H1 (cell line): ENCODE measurements around the gene RPP30. TPM values are rescaled to one million over a fixed set of nuclear protein-coding genes. Genes with fewer than 3 reads are reported as not detected.

Experiments used
- ATF2 ChIP-seq: IDR thresholded peaks from 2 replicates; pipeline ENCODE4 v1.6.1; 2012; ENCODE audit warnings: low read length, inconsistent platforms
- BCL11A ChIP-seq, 2 experiments: IDR thresholded peaks; one replicate each; pipeline ENCODE4 v1.6.1; 2011; ENCODE audit warnings: low read depth in 2 of 2, low read length in 2 of 2, mild to moderate bottlenecking in 2 of 2
- CREB1 ChIP-seq: IDR thresholded peaks from 2 replicates; pipeline ENCODE4 v1.6.1; 2012; ENCODE audit warnings: inconsistent platforms
- EGR1 ChIP-seq: IDR thresholded peaks from 2 replicates; pipeline ENCODE4 v1.6.1; 2011; ENCODE audit warnings: low read depth, low read length, borderline replicate concordance
- GABPA ChIP-seq: IDR thresholded peaks from 2 replicates; pipeline ENCODE4 v1.6.1; 2011; ENCODE audit warnings: mild to moderate bottlenecking, low read length, moderate library complexity, borderline replicate concordance; ENCODE audit not compliant: insufficient read depth
- JUN ChIP-seq: IDR thresholded peaks from 2 replicates; pipeline ENCODE4 v1.6.1; 2011; ENCODE audit warnings: low read depth, mild to moderate bottlenecking, improper control_type of control experiment, low read length
- KDM4A ChIP-seq: IDR thresholded peaks from one replicate; pipeline ENCODE4 v1.7.1; 2012; ENCODE audit warnings: low read depth, mild to moderate bottlenecking, moderate library complexity, low read length, inconsistent platforms; ENCODE audit not compliant: severe bottlenecking
- KDM5A ChIP-seq: fragments of 200-600 bp; IDR thresholded peaks from 2 replicates; pipeline ENCODE4 v1.7.1; 2012; ENCODE audit warnings: mild to moderate bottlenecking, low read length, inconsistent platforms, mixed read lengths
- MAFK ChIP-seq: IDR thresholded peaks from 2 replicates; pipeline ENCODE4 v1.6.1; 2012; ENCODE audit warnings: low read depth, mild to moderate bottlenecking, improper control_type of control experiment, low read length
- NANOG ChIP-seq: IDR thresholded peaks from 2 replicates; pipeline ENCODE4 v1.6.1; 2011; ENCODE audit warnings: low read length, low read depth, mild to moderate bottlenecking, inconsistent platforms; ENCODE audit not compliant: insufficient read depth, poor library complexity, severe bottlenecking
- POLR2A ChIP-seq, 2 experiments: IDR thresholded peaks; 1 replicate in 1 of 2; 2 replicates in 1 of 2; pipeline ENCODE4 v1.6.1; 2011; ENCODE audit warnings: low read depth in 2 of 2, low read length in 2 of 2, mild to moderate bottlenecking in 2 of 2; ENCODE audit errors: control extremely low read depth in 1 of 2
- POLR2AphosphoS5 ChIP-seq: IDR thresholded peaks from 2 replicates; pipeline ENCODE4 v1.6.1; 2011; ENCODE audit warnings: low read depth, low read length
- RBBP5 ChIP-seq: IDR thresholded peaks from 2 replicates; pipeline ENCODE4 v1.7.1; 2012; ENCODE audit warnings: low read depth, mild to moderate bottlenecking, inconsistent platforms, low read length, moderate library complexity, borderline replicate concordance
- SP1 ChIP-seq: IDR thresholded peaks from 2 replicates; pipeline ENCODE4 v1.6.1; 2011; ENCODE audit warnings: low read depth, low read length
- SRF ChIP-seq: IDR thresholded peaks from 2 replicates; pipeline ENCODE4 v1.6.1; 2011; ENCODE audit warnings: mild to moderate bottlenecking, low read depth, low read length, moderate library complexity
- TAF7 ChIP-seq: optimal IDR thresholded peaks from 2 replicates; pipeline ENCODE3; 2011; ENCODE audit warnings: low read depth, mild to moderate bottlenecking, inconsistent platforms, low read length, moderate library complexity, borderline replicate concordance
- TBP ChIP-seq: IDR thresholded peaks from 2 replicates; pipeline ENCODE4 v1.6.1; 2011; ENCODE audit warnings: low read depth, low read length, improper control_type of control experiment
- TEAD4 ChIP-seq: IDR thresholded peaks from 2 replicates; pipeline ENCODE4 v1.6.1; 2012; ENCODE audit warnings: low read depth, low read length, inconsistent platforms, mixed read lengths
- USF2 ChIP-seq: IDR thresholded peaks from 2 replicates; pipeline ENCODE4 v1.6.1; 2011; ENCODE audit warnings: low read length, improper control_type of control experiment
- polyA plus RNA-seq, 7 experiments: library from polyadenylated mRNA; depleted of rRNA in 3 of 7; stranded (reverse) in 5 of 7; unstranded in 2 of 7; fragments of >200 nt in 5 of 7; fragments of 200-250 nt in 2 of 7; gene quantifications; 1 replicate in 5 of 7; 2 replicates in 1 of 7; 4 replicates in 1 of 7; pipeline versions ENCODE4 v1.2.1 to v1.2.3, GENCODE V29; 2011 to 2013; ENCODE audit warnings: missing spikeins in 2 of 7, mixed read lengths in 2 of 7
- total RNA-seq: library from RNA; stranded (reverse); fragmentation: NEBNext Ultra II Directional; extraction: Animal tissue kit (Norgen Biotek cat#: 25700); gene quantifications from 2 replicates; pipeline ENCODE4 v1.2.1, GENCODE V29; 2021

Gene RPP30
- total and polyA plus RNA-seq, 2 of the 8 experiments (the other 6 are each of a cell fraction or from before 2014, with no cell fraction given) = 38.9 to 79.7 TPM

- no peak for TF ChIP-seq KDM4A
- peak; percentile 80 for TF ChIP-seq POLR2AphosphoS5
- peak; percentile 75 for TF ChIP-seq MAFK
- no peak for TF ChIP-seq TBP
- peak; percentile 98 for TF ChIP-seq TEAD4
- no peak for TF ChIP-seq SRF
- peak; percentile 99 for TF ChIP-seq NANOG
- 0 out of 2 replicates have a peak, but pooled peaks have one; percentile 70 for TF ChIP-seq EGR1
- no peak for TF ChIP-seq POLR2A (IDR thresholded peaks at IDR 0.05; ENCODE audit: control extremely low read depth in 1 of 2, low read depth in 2 of 2, low read length in 2 of 2)
- peak; percentile 92 for TF ChIP-seq SP1
- no peak for TF ChIP-seq TAF7
- TF ChIP-seq ATF2 = peak; percentile 94
- no peak for TF ChIP-seq KDM5A
- TF ChIP-seq GABPA = no peak
- no peak for TF ChIP-seq USF2
- peak; percentile 79 to 95 for TF ChIP-seq BCL11A (IDR thresholded peaks at IDR 0.05; ENCODE audit: low read depth in 2 of 2, low read length in 2 of 2)
- TF ChIP-seq RBBP5 = no peak
- TF ChIP-seq CREB1 = no peak
- no peak for TF ChIP-seq JUN
These were observed 53.6 kb downstream of the RPP30 start (continued) for GRCh38 chr10:90925079-90926029.
